ENCODE results near the gene CASZ1.

Gene CASZ1

GRCh38 chr1:10620776-10621175 lies 175.7 kb downstream of the CASZ1 start:
- FAIRE-seq, result no peak

GRCh38 chr1:10617931-10618885 lies 178.2 kb downstream of the CASZ1 start:
- FAIRE-seq, result no peak

- FAIRE-seq, result no peak
Measured at GRCh38 chr1:10617318-10617717, 179.1 kb downstream of the CASZ1 start.

- FAIRE-seq, result no peak
Measured at GRCh38 chr1:10616696-10617095, 179.8 kb downstream of the CASZ1 start.

- FAIRE-seq, result no peak
Measured at GRCh38 chr1:10615932-10616671, 180.3 kb downstream of the CASZ1 start.

- no peak for FAIRE-seq
Measured at GRCh38 chr1:10615332-10615731, 181.1 kb downstream of the CASZ1 start.

GRCh38 chr1:10614377-10615225 lies 181.8 kb downstream of the CASZ1 start:
- no peak for FAIRE-seq

GRCh38 chr1:10613861-10614260 lies 182.6 kb downstream of the CASZ1 start:
- FAIRE-seq, result no peak

GRCh38 chr1:10613340-10613739 lies 183.1 kb downstream of the CASZ1 start:
- FAIRE-seq, result no peak

- no peak for FAIRE-seq
Measured at GRCh38 chr1:10612436-10613160, 183.8 kb downstream of the CASZ1 start.

- no peak for FAIRE-seq
Measured at GRCh38 chr1:10610901-10611600, 185.4 kb downstream of the CASZ1 start.

GRCh38 chr1:10608690-10609089 lies 187.8 kb downstream of the CASZ1 start:
- no peak for FAIRE-seq

- FAIRE-seq, result no peak
Measured at GRCh38 chr1:10607228-10607627, 189.2 kb downstream of the CASZ1 start.

GRCh38 chr1:10606064-10606463 lies 190.4 kb downstream of the CASZ1 start:
- no peak for FAIRE-seq

- FAIRE-seq, result no peak
Measured at GRCh38 chr1:10604966-10605365, 191.5 kb downstream of the CASZ1 start.

- no peak for FAIRE-seq
Measured at GRCh38 chr1:10602936-10603335, 193.5 kb downstream of the CASZ1 start.

- no peak for FAIRE-seq
Measured at GRCh38 chr1:10601342-10602070, 194.9 kb downstream of the CASZ1 start.

- FAIRE-seq, result no peak
Measured at GRCh38 chr1:10599194-10599861, 197.1 kb downstream of the CASZ1 start.

GRCh38 chr1:10598389-10598702 lies 198.1 kb downstream of the CASZ1 start:
- no peak for FAIRE-seq
